GM21737 (cell line): ENCODE measurements around the gene EDAR.

Experiments
- ATAC-seq: cut with Tn5 transposase; IDR thresholded peaks from one replicate; pipeline ENCODE4 v1.9.1; 2021; ENCODE audit warnings: mild to moderate bottlenecking, moderate library complexity; ENCODE audit not compliant: unreplicated experiment

EDAR gene

GRCh38 chr2:108877506-108877905 is 111.5 kb downstream of the EDAR start:
- ATAC-seq, result no peak

GRCh38 chr2:108870069-108870644 is 118.9 kb downstream of the EDAR start:
- ATAC-seq, result no peak

- no peak for ATAC-seq
Observed at GRCh38 chr2:108869542-108869941, 119.5 kb downstream of the EDAR start.

- no peak for ATAC-seq
Observed at GRCh38 chr2:108868911-108869310, 120.1 kb downstream of the EDAR start.

GRCh38 chr2:108866041-108866440 is 123.0 kb downstream of the EDAR start:
- no peak for ATAC-seq

- no peak for ATAC-seq
Observed at GRCh38 chr2:108858894-108859293, 130.1 kb downstream of the EDAR start.

- no peak for ATAC-seq
Observed at GRCh38 chr2:108855194-108855593, 133.8 kb downstream of the EDAR start.

- no peak for ATAC-seq
Observed at GRCh38 chr2:108854484-108854883, 134.5 kb downstream of the EDAR start.

GRCh38 chr2:108853421-108853820 is 135.6 kb downstream of the EDAR start:
- ATAC-seq, result no peak

GRCh38 chr2:108852375-108852774 is 136.6 kb downstream of the EDAR start:
- ATAC-seq, result no peak

- no peak for ATAC-seq
Observed at GRCh38 chr2:108847000-108847399, 142.0 kb downstream of the EDAR start.

GRCh38 chr2:108845923-108846322 is 143.1 kb downstream of the EDAR start:
- ATAC-seq, result no peak
